IPS-NIHi7 (cell line): ENCODE measurements around the gene SEMA4A.
A peak's percentile ranks its signal among the peaks of the same experiment; 100 is the strongest.
"Not testable (repeated sequence)": the region's sequence is repeated elsewhere in the genome, so short reads cannot be mapped to it uniquely, and the experiment has no call there.

Source experiments
- DNase-seq: peaks from one replicate; pipeline ENCODE4 v3.0.0; 2012; ENCODE audit warnings: mixed read lengths; ENCODE audit errors: extremely low spot score

The SEMA4A gene

GRCh38 chr1:156160000-156160742, 6.8 kb downstream of the SEMA4A start:
- DNase-seq: no peak

DNA sequence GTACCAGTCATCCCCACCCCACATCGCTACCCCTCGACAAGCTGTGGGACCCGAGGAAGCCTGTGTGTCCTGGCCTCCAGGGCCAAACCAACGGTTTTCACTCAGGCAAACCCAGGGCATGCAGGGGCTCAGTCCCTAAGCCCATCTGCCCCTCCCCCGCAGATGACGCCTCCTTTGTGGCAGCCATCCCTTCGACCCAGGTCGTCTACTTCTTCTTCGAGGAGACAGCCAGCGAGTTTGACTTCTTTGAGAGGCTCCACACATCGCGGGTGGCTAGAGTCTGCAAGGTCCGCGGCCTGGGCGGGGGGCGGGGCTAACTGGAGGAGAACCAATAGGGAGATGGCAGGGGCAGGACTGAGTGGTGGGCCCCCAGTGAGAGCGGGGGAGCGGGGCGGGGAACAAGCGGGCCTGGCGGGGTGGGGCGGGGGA, 7.4 kb downstream of the SEMA4A start:
- DNase-seq: peak; percentile 93

GRCh38 chr1:156162430-156163037, 9.1 kb downstream of the SEMA4A start:
- DNase-seq: no peak

DNA sequence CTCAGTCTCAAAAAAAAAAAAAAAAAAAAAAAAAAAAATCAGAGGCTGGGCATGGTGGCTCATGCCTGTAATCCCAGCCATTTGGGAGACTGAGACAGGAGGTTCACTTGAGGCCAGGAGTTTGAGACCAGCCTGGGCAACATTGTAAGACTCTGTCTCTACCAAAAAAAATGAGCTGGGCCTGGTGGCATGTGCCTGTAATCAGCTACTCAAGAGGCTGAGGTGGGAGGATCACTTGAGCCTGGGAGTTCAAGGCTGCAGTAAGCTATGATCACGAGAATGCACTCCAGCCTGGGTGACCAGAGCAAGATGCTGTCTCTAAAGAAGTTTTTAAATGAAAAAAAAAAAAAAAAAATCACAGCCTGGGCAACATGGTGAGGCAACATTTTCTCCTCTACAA, 10.3 kb downstream of the SEMA4A start:
- DNase-seq: no peak

- DNase-seq: no peak
These were observed 10.9 kb downstream of the SEMA4A start for GRCh38 chr1:156164125-156164831.

- DNase-seq: no peak
These were observed 11.7 kb downstream of the SEMA4A start for GRCh38 chr1:156165083-156165482.

DNA sequence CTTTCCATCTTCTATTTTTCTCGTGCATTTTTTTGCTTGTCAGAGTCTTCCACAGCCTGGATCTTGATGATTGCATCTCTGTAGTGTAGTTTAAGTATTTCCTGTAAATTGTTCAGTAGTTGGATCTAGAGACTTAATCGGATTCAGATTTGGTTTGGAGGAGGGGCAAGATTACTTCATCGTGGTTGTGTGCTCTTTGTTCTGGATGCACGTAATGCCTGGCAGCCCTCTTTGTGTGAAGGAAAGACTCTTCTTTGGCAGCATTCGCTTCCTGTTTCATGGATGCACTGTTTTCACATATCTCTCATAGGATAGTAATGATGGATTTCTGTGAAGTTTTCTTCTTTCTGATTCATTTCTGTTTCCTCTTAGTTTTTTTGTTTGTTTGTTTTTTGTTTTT, 14.2 kb downstream of the SEMA4A start:
- no peak for DNase-seq

GRCh38 chr1:156172696-156173470, 19.5 kb downstream of the SEMA4A start:
- peak; percentile 48 for DNase-seq

DNA sequence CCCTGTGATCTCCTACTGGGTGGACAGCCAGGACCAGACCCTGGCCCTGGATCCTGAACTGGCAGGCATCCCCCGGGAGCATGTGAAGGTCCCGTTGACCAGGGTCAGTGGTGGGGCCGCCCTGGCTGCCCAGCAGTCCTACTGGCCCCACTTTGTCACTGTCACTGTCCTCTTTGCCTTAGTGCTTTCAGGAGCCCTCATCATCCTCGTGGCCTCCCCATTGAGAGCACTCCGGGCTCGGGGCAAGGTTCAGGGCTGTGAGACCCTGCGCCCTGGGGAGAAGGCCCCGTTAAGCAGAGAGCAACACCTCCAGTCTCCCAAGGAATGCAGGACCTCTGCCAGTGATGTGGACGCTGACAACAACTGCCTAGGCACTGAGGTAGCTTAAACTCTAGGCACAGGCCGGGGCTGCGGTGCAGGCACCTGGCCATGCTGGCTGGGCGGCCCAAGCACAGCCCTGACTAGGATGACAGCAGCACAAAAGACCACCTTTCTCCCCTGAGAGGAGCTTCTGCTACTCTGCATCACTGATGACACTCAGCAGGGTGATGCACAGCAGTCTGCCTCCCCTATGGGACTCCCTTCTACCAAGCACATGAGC, 23.3 kb downstream of the SEMA4A start:
- no peak for DNase-seq

- no peak for DNase-seq
These were observed 24.7 kb downstream of the SEMA4A start for GRCh38 chr1:156177919-156178654.

DNA sequence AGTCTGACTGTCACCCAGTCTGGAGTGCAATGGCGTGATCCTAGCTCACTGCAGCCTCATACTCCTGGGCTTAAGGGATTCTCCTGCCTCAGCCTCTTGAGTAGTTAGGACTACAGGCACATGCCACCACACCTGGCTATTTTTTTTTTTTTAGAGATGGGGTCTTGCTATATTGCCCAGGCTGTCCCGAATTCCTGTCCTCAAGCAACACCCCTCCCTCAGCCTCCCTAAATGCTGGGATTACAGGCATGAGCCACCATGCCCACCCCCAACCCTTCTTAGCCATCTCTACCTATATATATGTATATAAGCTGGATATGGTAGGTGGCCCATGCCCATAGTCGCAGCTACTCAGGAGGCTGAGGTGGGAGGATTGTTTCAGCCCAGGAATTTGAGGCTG, 27.1 kb downstream of the SEMA4A start:
- DNase-seq: no peak

GRCh38 chr1:156181391-156181924, 28.1 kb downstream of the SEMA4A start:
- DNase-seq: not testable (repeated sequence)

GRCh38 chr1:156182010-156182779, 28.8 kb downstream of the SEMA4A start:
- DNase-seq: not testable (repeated sequence)

- not testable (repeated sequence) for DNase-seq
These were observed 33.2 kb downstream of the SEMA4A start for GRCh38 chr1:156186347-156187177.

DNA sequence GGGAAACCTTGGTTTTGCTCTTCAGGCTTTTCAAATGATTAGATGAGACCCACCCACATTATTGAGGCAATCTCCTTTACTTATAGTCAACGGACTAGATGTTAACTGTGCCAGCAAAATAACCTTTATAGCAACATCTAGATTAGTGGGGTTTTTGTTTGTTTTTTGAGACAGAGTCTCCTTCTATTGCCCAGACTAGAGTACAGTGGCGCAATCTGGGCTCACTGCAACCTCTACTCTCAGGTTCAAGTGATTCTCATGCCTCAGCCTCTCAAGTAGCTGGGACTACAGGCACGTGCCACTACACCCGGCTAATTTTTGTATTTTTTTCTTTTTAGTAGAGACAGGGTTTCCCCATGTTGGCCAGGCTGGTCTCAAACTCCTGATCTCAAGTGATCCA, 36.9 kb downstream of the SEMA4A start:
- DNase-seq: not testable (repeated sequence)

DNA sequence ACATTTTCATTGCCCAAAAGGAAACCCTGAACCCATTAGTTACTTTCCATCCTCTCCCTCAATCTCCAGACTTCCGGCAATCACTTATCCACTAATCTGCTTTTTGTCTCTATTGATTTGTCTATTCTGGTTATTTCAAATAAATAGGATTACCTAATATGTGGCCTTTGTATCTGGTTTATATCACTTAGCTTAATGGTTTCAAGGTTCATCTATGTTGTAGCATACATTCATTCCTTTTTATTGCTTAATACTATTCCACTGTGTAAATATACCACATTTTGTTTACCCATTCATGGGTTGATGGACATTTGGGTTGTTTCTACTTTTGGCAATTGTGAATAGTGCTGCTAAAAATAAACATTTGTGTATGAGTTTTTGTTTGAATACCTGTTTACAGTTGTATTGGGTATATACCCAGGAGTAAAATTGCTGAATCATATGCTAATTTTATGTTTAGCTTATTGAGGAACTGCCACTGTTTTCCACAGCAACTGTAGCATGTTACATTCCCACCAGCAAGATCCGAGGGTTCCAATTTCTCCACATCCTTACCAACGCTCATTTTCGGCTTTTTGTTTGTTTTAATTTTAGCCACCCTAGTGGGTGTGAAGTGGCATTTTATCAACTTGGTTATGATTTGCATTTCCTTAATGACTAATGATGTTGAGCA, 38.0 kb downstream of the SEMA4A start:
- no peak for DNase-seq

DNA sequence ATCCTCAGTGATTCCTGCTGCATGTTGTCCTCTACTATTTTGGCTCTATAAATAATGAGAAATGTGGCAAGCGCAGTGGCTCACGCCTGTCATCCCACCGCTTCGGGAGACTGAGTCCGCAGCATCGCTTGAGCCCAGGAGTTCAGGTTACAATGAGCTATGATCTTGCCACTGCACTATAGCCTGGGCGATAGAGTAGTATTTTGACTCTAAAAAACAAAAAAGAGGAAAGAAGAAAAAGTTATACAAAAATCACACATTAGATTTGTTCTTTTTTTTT, 39.8 kb downstream of the SEMA4A start:
- no peak for DNase-seq

GRCh38 chr1:156193488-156194299, 40.3 kb downstream of the SEMA4A start, which contains the start of gene SLC25A44:
TSS of gene SLC25A44 (plus strand) at chr1:156194104. CDS start at chr1:156199848, 5,744 bp downstream.
- DNase-seq: peak; percentile 97
